HG02840 (cell line): ENCODE results near the gene PSORS1C2.

ENCODE experiments used
- ATAC-seq: cut with Tn5 transposase; IDR thresholded peaks from one replicate; pipeline ENCODE4 v1.9.1; 2021; ENCODE audit warnings: mild to moderate bottlenecking, moderate library complexity, moderate number of reproducible peaks; ENCODE audit not compliant: unreplicated experiment, low FRiP score

PSORS1C2 gene

DNA sequence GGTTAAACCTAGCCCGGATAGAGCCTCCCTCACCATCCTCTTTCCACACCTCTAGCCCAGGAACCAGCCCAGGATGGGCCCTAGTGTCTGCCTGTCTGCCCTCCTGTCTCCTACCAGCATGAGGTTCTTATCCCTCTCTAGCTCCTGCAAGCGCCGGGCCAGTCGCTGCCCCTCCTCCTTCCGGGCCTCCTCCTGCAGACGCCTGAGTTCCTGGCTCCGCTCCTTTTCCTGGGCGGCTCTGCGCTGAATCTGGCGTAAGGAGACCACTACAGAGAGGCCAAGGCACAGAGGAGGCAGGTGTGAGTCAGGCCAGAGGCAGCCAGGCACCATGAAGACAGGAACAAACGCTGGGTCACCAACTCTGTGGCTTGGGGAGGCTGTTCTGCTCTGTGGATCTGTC, 4.3 kb upstream of the PSORS1C2 start:
- no peak for ATAC-seq

DNA sequence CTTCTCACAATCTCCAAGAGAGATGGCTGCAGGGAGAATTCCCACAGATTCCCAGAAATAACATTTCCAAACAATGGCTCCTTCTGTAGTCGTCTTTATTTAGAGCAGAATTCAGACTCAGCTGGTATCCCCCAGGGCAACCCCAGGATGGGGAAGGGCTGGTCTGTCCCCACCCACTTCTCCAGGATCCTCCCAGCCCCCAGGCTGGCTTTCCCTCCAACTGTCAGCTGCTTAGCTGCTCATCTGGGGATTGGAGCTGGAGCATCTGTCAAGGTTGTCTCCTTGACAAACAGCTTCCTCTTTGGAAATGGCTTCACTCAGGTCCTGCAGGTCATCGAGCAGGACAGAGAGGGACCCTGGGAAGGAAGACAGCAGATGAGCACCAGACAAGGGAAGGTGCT, 3.5 kb upstream of the PSORS1C2 start:
- no peak for ATAC-seq

DNA sequence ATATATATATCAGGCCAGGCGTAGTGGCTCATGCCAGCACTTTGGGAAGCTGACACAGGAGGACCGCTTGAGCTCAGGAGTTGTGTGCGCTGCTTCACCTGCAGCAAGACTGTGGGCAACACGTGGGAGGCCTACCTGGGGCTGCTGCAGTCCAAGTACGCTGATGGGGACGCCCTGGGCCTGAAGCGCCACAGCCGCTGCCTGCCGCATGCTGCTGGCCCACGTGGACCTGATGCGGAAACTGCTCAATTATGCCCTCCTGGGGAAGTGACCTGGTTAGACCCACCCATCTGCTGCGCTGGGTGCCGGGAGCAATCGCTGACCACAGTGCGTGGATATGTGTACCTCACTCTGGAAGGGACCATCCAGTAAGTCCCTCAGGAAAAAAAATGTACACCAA, 1.8 kb upstream of the PSORS1C2 start:
- no peak for ATAC-seq

GRCh38 chr6:31139599-31139998, 733 bp upstream of the PSORS1C2 start:
- ATAC-seq, result no peak

DNA sequence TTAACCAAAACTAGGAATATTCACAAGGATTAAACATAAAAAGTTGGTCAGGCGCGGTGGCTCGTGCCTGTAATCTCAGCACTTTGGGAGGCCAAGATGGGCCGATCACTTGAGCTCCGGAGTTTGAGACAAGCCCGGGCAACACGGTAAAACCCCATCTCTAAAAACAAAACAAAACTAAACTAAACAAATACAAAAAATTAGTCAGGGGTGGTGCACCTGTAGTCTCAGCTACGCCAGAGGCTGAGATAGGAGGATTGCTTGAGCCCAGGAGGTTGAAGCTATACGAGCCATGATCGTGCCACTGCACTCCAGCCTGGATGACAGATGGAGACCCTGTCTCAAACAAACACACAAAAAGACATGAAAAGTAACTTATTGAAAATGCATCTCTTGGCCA, 3.2 kb downstream of the PSORS1C2 start:
- ATAC-seq, result no peak

DNA sequence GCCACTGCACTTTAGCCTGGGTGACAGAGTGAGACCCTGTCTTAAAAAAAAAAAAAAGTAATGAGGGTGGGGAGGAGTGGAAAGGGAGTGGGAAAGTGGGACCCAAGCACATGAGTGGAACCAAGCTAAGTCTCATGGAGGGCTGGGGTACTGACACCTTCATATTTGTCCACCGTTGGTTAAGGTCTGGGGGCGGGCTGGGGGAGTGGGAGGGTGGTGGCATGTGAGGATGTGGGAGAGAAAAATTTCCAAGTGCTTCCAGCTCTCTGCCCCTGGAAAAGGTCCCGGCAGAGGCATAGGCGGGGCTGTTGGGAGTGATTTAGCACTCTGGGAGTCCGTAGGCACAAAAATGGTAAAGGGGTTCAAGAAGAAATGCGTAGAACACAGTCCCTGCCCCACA, 6.1 kb downstream of the PSORS1C2 start:
- ATAC-seq, result no peak

- no peak for ATAC-seq
Observed at GRCh38 chr6:31131595-31131994, 7.3 kb downstream of the PSORS1C2 start.

DNA sequence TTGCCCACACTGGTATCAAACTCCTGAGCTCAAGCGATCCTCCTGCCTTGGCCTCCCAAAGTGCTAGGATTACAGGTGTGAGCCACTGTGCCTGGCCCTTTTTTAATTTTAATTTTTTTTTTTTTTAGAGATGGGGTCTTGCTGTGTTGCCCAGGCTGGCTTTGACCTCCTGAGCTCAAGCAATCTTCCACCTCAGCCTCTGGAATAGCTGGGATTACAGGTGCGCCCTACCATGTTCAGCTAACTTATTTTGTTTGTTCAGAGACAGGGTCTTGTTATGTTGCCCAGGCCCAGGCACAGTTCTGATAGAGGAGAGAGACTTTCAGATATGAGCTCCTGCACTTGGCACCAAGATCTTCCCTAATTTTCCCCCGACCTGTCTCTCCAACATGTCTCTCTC, 8.1 kb downstream of the PSORS1C2 start:
- ATAC-seq, result no peak

DNA sequence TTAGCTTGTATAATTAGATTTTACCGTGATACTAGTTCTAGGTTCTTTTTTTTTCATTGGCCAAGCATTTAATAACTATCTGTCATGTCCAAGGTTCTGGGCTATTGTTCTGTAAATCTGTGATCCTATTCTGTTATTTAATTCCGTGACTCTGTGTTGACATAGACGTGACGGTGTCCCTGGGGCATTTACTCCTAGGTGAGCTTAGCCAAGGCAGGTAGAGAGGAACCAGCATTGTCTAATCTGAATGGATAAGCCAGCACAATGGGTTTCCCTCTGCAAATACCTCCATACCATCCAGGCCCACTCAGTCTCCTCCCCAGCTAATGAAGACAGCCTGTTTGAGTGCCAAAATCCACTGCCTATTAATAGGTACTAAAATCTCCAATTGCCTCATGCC, 9.7 kb downstream of the PSORS1C2 start:
- ATAC-seq, result no peak

GRCh38 chr6:31128093-31128676, 10.7 kb downstream of the PSORS1C2 start:
- ATAC-seq, result no peak

GRCh38 chr6:31126396-31127175, 12.3 kb downstream of the PSORS1C2 start:
- no peak for ATAC-seq

- ATAC-seq, result no peak
Observed at GRCh38 chr6:31125586-31126363, 13.1 kb downstream of the PSORS1C2 start.

GRCh38 chr6:31125162-31125561, 13.7 kb downstream of the PSORS1C2 start:
- no peak for ATAC-seq

DNA sequence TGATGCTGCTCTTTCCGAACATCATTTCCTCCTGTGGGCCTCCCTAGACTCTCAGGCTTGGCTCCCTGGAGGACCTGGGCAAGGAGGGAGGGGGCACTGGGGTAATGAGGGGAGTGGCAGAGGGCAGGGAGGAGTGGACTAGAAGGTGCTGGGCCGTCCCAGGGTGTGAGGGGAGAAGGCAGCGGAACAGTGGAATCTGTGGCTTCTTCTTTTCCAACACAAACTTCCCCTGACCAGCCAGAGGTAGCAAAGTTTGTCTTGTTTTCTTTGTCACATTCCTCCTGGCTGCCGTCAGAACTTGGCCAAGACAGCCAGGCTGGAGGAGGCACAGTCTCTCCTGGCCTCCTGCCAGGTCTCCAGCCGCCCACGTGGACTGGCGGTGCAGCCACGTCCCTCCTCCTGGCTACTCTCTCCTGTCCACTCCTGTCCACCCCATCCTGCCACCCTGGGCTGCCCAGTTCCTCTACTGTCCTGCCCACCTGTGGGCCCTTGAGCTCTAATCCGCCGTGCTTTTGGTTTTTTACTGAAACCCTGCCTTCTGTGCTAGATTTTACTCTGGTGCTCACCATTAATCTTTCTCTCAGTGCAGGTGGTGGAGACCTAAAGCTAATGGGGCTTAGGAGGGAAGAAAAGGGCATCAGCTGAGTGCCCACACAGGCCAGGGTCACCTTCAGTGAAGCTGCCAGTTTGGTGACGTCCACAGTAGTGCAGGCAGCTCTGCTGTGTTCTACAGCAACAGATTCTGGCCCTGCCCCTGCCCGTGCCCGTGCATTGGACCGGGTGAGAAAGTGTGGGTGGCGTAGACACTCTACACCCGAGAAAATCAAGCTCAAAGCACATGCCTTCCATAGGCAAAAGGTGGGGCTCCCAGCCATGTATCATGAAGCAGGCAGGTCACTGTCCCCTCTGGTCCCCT, 15.8 kb downstream of the PSORS1C2 start:
- no peak for ATAC-seq

DNA sequence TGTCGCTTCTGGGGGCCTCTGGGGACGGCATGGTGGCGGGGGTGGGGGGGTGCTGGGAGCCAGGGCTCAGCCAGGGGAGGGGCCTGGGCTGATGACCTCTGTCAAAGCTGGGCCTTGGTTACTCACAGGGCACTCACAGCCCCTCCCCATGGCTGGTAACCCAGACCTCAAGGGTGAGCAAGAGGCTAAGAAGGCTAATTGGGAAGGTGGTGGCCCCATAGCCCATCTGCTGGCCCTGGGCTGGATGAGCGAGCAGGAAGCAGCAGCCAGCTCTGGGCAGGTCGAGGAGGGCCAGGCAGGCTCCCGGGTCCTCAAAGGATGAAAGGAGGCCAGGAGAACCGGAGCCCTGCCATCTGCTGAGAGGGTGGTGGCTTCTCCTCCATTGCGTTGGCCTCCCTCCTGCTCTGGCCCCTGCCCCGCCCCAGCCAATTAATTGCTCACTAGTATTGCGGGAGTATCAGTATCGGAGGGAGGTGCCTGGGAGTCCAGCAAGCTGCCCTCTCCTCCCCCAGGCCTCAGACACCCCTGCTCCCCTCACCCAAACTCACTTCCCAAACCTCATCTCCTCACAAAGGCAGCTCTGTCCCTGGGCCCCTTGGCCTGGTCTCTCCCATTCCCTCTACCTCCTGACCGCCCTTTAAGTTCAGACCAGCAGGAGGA, 17.6 kb downstream of the PSORS1C2 start:
- no peak for ATAC-seq

- no peak for ATAC-seq
Observed at GRCh38 chr6:31120151-31120915, 18.5 kb downstream of the PSORS1C2 start, which contains the start of gene CDSN. Gene CDSN (minus strand): TSS chr6:31120446. CDS start chr6:31120419, 27 bp downstream.

GRCh38 chr6:31118178-31118577, 20.7 kb downstream of the PSORS1C2 start:
- ATAC-seq, result no peak

- ATAC-seq, result no peak
Observed at GRCh38 chr6:31116661-31117385, 22.0 kb downstream of the PSORS1C2 start.
